GM12864 (cell line): ENCODE results near the gene SULT1A1.

Source experiments
- DNase-seq: peaks from one replicate; pipeline ENCODE4 v3.0.0-alpha.2; 2011; ENCODE audit warnings: low read depth
- H3K4me3 ChIP-seq: 2 replicates; pipeline ENCODE4 v1.5.1; 2011; ENCODE audit warnings: mild to moderate bottlenecking, low read depth, low read length, control low read depth
- CTCF ChIP-seq: IDR thresholded peaks from 2 replicates; pipeline ENCODE4 v1.5.1; 2011; ENCODE audit warnings: low read depth, mild to moderate bottlenecking, moderate library complexity, low read length, control low read depth, inconsistent platforms; ENCODE audit errors: missing control alignments

Gene SULT1A1

DNA sequence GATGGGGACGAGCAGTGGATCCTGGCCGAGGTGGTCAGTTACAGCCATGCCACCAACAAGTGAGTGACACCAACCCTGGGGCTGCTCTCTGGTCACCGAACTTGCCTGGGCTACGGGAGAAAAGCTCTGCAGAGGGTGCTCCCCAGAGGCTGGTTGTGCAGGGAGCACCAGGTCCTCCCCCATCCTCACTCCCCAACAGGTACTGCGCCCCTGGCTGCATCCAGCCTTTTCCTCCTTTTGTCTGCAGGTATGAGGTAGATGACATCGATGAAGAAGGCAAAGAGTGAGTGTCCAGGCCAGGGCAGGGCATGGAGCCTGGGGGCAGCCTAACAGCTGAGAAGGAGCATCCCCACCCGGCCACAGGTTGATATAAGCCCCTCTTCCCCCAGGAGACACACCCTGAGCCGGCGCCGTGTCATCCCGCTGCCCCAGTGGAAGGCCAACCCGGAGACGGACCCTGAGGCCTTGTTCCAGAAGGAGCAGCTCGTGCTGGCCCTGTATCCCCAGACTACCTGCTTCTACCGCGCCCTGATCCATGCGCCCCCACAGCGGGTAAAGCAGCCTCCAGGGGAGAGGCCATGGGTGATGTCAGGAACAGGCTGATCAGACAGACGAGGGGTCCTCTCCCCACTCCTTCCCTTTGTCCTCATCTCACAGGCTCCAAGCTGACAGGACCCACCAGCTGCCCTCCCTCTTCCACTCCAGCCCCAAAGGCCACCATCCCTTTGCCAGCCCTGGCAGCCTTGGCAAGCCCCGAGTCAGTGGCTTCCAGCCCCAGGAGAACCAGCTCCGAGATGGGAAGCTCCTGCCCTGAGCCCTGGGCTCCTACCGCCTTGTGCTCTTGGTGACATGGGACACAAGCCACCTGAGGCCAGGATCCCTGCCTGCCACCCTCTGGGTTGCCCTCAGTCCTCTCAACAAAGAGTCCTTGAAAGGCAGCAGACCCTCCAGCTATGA is 19.2 kb downstream of the SULT1A1 start:
- no peak for TF ChIP-seq CTCF
- DNase-seq, result no peak
- no peak overlapping the region for H3K4me3 ChIP-seq

GRCh38 chr16:28589930-28590329 is 19.9 kb downstream of the SULT1A1 start:
- no peak for DNase-seq
- no peak for TF ChIP-seq CTCF
- no peak overlapping the region for H3K4me3 ChIP-seq

DNA sequence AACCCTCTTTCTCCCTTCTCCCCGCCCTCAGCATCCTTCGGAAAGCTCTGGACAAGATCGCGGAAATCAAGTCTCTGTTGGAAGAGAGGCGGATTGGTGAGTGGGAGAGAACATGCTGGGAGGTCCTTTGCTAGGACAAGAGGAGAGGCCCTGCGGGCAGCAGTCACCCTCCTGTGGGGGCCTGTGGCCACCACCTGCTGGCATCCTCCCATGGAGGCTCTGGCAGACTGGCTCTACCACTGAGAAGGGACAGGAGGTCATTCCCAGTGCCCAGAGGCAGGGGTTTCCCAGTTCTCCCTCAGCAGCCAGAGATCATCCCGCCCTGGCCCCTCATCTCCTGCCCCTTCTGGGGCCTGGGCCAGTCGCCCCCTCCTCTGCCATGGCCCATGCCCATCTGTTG is 20.8 kb downstream of the SULT1A1 start:
- H3K4me3 ChIP-seq, result no peak overlapping the region
- no peak for TF ChIP-seq CTCF
- no peak for DNase-seq

GRCh38 chr16:28587386-28587785 is 22.5 kb downstream of the SULT1A1 start:
- no peak for TF ChIP-seq CTCF
- no peak overlapping the region for H3K4me3 ChIP-seq
- no peak for DNase-seq

DNA sequence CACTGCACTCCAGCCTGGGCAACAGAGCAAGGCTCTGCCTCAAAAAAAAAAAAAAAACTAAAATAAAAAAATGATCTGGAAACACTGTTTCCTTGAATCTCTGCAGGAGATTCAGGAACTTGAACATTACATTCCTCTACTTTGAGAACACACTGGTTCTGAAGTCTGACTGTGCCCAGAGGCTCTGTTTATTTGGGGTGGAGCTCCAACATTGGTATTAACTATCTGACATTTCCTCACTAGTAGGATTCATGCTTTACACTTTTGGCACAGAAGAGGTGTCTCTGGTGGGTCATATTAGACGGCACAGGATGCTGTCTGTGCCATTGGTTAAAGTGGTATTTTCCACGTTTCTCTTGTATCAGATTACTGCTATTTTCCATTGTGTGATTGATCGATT is 23.4 kb downstream of the SULT1A1 start:
- H3K4me3 ChIP-seq, result no peak overlapping the region
- TF ChIP-seq CTCF, result no peak
- DNase-seq, result no peak

DNA sequence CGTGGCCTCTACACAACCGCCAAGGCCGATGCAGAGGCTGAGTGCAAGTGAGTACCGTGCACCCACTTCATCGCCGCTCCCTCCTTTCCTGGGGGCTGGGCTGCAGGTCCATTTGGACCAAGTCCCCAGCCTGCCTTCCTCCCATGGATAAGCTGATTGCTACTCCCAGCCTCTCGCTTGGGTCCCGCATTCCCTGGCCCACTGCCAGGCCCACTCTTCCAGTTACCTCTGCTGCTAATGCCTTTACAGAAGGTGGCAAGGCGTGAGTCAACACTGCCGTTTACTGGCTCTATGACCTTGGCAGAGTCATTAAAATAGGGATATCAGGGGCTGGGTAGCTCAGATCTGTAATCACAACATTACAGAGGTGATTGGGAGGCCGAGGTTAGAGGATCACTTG is 24.2 kb downstream of the SULT1A1 start:
- DNase-seq, result no peak
- TF ChIP-seq CTCF, result no peak

More for the DNA sequence above, 24.2 kb downstream of the SULT1A1 start:
- no peak overlapping the region for H3K4me3 ChIP-seq
